GM21447 (cell line): ENCODE measurements around the gene FABP3.
"Not testable (repeated sequence)": the region's sequence is repeated elsewhere in the genome, so short reads cannot be mapped to it uniquely, and the experiment has no call there.

Experiments
- ATAC-seq: cut with Tn5 transposase; IDR thresholded peaks from one replicate; pipeline ENCODE4 v1.9.1; 2021; ENCODE audit not compliant: unreplicated experiment

Gene FABP3

GRCh38 chr1:31399976-31400375 is 27.1 kb upstream of the FABP3 start:
- no peak for ATAC-seq

- ATAC-seq, result no peak
Measured at GRCh38 chr1:31398246-31398645, 25.4 kb upstream of the FABP3 start.

DNA sequence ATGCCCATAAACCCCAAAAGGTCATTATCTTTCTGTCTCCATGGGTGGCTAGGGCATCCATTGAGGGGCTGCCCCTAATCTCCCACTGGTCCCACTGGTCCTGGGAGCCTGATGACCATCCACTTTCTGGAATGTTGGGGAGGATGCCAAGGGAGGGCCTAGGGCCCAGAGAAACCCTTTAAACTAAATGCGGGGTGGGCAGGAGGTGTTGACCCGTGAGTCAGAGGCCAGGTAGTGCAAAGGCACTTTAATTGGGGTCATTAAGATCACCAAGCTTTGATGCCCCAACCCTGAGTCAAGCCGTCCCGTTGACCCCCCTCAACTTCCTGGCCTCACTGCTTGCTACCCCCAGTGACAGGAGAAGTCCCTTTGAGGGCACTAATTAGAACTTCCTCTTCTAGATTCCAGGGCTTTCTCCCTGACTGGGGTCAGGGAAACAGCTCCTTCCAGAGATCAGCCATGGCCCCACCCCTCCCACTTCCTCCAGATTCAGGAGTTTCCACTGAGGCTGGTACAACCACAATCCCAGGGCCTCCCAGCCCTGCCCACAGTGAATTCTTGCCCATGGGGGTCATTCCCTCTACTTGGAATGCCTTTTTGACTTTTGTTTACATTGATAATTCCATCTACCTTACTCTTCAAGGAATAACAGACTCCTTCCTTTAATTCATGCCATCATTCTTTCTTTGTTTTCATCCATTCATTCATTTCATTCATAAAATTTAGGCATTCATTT is 24.7 kb upstream of the FABP3 start:
- ATAC-seq, result no peak

GRCh38 chr1:31396633-31397351 is 23.9 kb upstream of the FABP3 start:
- ATAC-seq, result no peak

DNA sequence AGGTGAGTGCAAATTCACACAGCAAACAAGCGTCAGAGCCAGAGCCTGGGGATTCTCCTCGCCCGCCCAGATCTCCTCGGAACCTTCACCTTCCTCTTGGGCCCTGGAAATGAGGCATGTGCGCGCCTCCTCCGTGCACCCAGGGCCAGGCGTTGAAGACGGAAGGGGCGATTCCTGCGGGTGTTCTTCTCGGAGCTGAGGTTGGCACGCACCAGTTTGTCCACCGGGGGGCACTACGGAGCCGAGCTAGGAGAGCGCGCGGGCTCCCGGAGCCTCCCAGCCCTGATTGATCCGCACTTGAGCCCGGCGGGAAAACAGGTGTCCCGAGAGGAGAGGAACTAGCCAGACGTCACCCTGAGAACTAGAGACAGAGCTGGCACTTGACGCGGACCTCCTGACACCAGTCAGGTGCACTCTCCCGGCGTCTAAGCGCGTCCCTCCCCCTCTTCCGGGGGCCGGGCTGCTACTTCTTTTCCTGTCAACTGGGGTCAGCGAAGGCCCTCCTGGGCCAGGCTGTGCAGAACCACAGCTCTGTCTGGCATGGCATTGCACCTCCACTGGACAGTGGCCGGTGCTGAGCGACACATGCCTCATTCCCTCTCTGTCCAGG is 21.8 kb upstream of the FABP3 start:
- ATAC-seq, result peak; percentile 77

DNA sequence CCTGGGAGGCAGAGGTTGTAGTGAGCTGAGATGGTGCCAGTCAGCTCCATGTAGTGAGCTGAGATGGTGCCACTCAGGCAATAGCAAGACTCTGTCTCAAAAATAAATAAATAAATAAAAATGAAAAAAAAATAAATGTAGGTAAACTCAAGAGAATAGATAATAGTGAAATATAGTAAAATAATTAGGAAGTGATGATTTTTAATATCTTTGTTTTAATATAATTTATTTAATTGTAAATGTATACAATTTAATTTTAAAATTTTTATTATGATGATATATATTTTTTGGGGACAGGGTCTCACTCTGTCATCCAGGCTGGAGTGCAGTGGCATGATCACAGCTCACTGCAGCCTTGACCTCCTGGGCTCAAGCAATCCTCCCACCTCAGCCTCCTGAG is 20.6 kb upstream of the FABP3 start:
- ATAC-seq, result no peak

DNA sequence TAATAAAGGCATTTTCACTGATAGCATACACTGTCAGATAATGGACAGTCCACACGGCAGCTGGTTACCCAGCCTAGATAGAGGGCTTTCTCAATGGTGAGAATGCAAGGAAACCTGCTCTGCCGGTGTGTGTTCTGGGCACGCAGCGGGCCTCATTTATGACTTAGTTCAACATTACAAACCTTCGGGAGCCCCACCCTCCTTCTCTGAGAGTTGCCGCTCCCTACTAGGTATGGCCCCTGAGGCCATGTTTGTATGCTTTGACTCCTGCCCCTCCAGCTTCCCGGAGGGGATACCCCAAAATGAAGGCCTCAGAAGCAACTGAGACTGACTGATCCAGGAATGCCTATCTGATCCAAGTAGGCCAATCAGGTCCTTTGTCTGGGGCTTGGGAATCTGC is 17.2 kb upstream of the FABP3 start:
- no peak for ATAC-seq

GRCh38 chr1:31389616-31390015 is 16.7 kb upstream of the FABP3 start:
- no peak for ATAC-seq

DNA sequence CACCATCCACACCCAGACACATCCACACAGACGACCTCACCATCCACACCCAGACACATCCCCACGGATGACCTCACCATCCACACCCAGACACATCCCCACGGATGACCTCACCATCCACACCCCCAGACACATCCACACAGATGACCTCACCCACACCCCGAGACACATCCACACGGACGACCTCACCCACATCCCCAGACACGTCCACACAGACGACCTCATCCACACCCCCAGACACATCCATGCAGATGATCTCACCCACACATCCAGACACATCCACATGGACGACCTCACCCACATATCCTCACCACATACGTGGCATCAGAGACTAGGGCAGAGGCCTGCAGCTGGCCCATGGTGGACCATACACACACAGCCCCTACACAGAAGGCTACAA is 14.7 kb upstream of the FABP3 start:
- no peak for ATAC-seq

GRCh38 chr1:31386576-31387243 is 13.8 kb upstream of the FABP3 start:
- not testable (repeated sequence) for ATAC-seq

DNA sequence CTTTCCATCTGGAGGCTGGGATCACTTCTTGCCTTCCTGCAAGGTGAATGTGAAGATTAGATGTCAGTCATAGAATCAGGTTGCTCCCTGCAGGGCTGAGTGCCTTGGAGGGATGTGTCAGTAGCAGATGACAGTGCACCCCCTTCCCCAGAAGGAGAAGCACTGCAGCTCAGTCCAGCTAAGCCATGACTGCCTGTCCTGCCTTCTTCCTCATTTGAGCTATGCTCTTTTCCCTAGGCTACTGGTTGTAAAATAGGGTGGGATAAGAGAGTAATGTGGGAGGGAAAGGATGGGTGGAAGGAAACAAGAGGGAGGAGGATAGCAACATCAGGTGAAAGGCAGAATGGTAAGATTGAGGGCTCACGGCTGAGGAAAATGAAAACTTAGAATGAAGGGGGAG is 11.1 kb upstream of the FABP3 start:
- no peak for ATAC-seq

GRCh38 chr1:31382379-31382989 is 9.6 kb upstream of the FABP3 start:
- ATAC-seq, result no peak

DNA sequence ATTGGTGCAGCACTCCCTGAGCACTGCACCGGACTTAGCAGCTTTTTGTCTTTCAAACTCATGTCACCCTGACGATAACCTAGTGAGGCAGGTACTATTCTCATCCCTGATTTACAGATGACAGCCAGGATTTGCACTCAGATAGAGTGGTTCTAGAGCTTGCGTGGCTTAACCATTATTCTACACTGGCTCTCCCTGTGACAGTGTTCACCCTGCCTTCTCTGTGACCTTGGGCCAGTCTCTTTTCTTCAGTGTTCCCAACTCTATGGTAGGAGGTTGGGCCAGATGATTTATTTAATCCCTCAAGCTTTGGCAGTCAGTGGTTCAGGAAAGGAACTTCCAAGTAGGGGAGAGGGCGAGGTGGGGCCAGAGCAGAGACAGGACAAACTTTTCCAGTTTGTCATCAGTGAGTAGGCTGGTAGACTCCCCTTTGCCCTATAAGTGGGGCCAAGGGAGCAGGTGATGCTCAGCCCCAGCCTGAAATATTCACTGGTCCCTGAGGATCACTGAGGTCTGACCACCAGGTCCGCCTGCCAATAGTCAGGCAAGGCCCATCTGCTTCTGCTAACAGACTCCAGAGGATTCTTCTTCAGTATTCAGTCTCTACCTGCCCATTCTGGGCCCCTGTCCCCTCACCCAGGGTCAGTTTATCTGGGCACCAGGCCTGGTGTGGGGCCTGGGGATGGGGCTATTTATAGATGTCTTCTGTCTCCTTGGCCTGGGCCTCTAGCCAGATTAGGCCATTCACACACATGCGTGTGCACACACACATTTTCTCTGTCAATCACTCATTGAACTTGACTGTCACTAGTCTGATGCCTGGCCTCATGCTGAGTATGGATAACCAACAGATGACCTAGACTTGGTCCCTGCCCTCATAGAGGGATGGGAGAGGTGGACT is 8.8 kb upstream of the FABP3 start:
- ATAC-seq, result no peak

DNA sequence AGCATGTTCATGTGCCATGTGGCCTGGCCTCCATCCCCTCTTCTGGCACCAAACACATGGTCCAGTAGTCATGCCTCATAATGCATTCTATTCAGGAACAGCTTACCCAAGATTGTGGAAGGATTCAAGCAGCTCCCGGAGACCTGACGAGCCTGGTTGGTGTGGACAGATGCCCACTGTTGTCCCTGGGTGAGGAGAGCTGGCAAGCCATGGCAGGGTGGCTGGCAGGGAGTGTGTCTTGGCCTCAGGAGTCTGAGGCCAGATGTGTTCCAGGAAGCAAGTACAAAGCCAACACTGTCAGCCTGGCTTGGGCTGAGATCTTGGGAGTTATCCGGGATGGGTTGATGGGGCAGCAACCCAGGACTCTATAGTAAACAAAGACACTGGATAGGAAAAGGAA is 7.3 kb upstream of the FABP3 start:
- no peak for ATAC-seq

DNA sequence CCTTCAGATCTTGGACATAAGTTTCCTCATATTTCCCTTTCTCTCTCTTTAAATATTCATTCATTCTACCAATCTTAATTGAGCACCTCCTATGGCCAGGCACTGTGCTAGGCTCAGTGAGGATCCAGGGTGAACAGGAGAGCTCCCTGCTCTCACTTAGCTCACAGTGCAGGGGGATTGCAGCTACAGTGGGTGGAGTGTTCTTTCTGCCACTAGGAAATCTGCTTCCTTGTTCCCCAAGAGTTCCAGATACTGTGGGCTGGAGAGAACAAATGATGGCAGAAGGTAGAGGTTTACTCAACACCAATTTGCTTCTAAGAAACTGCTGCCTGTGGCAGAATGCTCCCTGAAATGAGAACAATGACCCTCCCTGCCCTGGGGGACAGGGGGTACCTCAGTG is 5.1 kb upstream of the FABP3 start:
- no peak for ATAC-seq

- ATAC-seq, result no peak
Measured at GRCh38 chr1:31377364-31377863, 4.5 kb upstream of the FABP3 start.

- no peak for ATAC-seq
Measured at GRCh38 chr1:31376375-31377134, 3.7 kb upstream of the FABP3 start.

- ATAC-seq, result no peak
Measured at GRCh38 chr1:31374511-31375196, 1.8 kb upstream of the FABP3 start.
